IMR-90 (cell line): Measurements from ENCODE around the gene CDR2. TPM values are rescaled to one million over a fixed set of nuclear protein-coding genes. Genes with fewer than 3 reads are reported as not detected.

Source experiments
- ATAC-seq: fragments of 200-7000 bp; cut with Tn5 transposase; 2 replicates; pipeline ENCODE4 v1.9.1; 2020; ENCODE audit warnings: low read depth, mild to moderate bottlenecking, moderate library complexity
- BruUV-seq: library from RNA; stranded (reverse); fragments of 400-500 nt; replicated peaks from 2 replicates; lab custom pipeline; 2021; lab: Mats Ljungman, UMichigan
- CTCF ChIA-PET: fragments of 300-600 bp; formaldehyde crosslinking; extraction: SDS; loops from one replicate; lab custom pipeline; 2021; ENCODE audit warnings: antibody characterized with exemption; lab: Yijun Ruan, JAX
- POLR2A ChIA-PET: fragments of 300-600 bp; sonication (Branson Sonifier 250); formaldehyde crosslinking; loops from one replicate; lab custom pipeline; 2022; ENCODE audit warnings: antibody characterized with exemption; ENCODE audit not compliant: unreplicated experiment; lab: Charles Lee
- DNase-seq: peaks from one replicate; pipeline ENCODE4 v3.0.0; 2013
- H2AFZ ChIP-seq: replicated peaks from 2 replicates; pipeline ENCODE3; 2013; ENCODE audit warnings: low read length, mild to moderate bottlenecking; ENCODE audit not compliant: poor library complexity
- H2AK5ac ChIP-seq: 2 replicates; pipeline ENCODE4 v1.6.1; 2013; ENCODE audit warnings: low read depth, low read length, inconsistent platforms
- H2AK9ac ChIP-seq: replicated peaks from 2 replicates; pipeline ENCODE3; 2013; ENCODE audit warnings: mild to moderate bottlenecking, low read depth, low read length, moderate library complexity; ENCODE audit not compliant: poor library complexity
- H2BK120ac ChIP-seq: 2 replicates; pipeline ENCODE4 v1.6.1; 2013; ENCODE audit warnings: low read depth, low read length, inconsistent platforms
- H2BK15ac ChIP-seq: 3 replicates; pipeline ENCODE4 v1.6.1; 2013; ENCODE audit warnings: low read depth, low read length, inconsistent platforms
- H2BK20ac ChIP-seq: 2 replicates; pipeline ENCODE4 v1.6.1; 2013; ENCODE audit warnings: low read depth, mild to moderate bottlenecking, inconsistent platforms, low read length, moderate library complexity
- H2BK5ac ChIP-seq: 2 replicates; pipeline ENCODE4 v1.6.1; 2013; ENCODE audit warnings: mild to moderate bottlenecking, low read depth, low read length, inconsistent platforms; ENCODE audit not compliant: poor library complexity, severe bottlenecking
- H3K14ac ChIP-seq: replicated peaks from 2 replicates; pipeline ENCODE4 v1.6.1; 2013; ENCODE audit warnings: low read depth, low read length, inconsistent platforms
- H3K18ac ChIP-seq: 2 replicates; pipeline ENCODE4 v1.6.1; 2013; ENCODE audit warnings: low read depth, low read length, control low read depth
- H3K23ac ChIP-seq: 2 replicates; pipeline ENCODE4 v1.6.1; 2013; ENCODE audit warnings: low read depth, low read length, inconsistent platforms
- H3K27ac ChIP-seq: 2 replicates; pipeline ENCODE4 v1.5.1; 2013; ENCODE audit warnings: mild to moderate bottlenecking, control low read depth, low read length; ENCODE audit not compliant: insufficient read depth
- H3K27me3 ChIP-seq: 2 replicates; pipeline ENCODE4 v1.6.1; 2013; ENCODE audit warnings: low read length; ENCODE audit not compliant: control insufficient read depth, insufficient read depth
- H3K36me3 ChIP-seq: 2 replicates; pipeline ENCODE4 v1.6.1; 2013; ENCODE audit warnings: low read length, mixed read lengths; ENCODE audit not compliant: control insufficient read depth, insufficient read depth
- H3K4ac ChIP-seq: 2 replicates; pipeline ENCODE4 v1.6.1; 2013; ENCODE audit warnings: low read depth, low read length, inconsistent platforms
- H3K4me1 ChIP-seq: 2 replicates; pipeline ENCODE4 v1.6.1; 2013; ENCODE audit warnings: low read length, mixed read lengths; ENCODE audit not compliant: control insufficient read depth, insufficient read depth
- H3K4me2 ChIP-seq: 2 replicates; pipeline ENCODE4 v1.6.1; 2013; ENCODE audit warnings: low read depth, mild to moderate bottlenecking, control low read depth, low read length, moderate library complexity
- H3K4me3 ChIP-seq: 2 replicates; pipeline ENCODE4 v1.5.1; 2013; ENCODE audit warnings: low read depth, mild to moderate bottlenecking, control low read depth, low read length, moderate library complexity; ENCODE audit not compliant: insufficient read depth
- H3K56ac ChIP-seq: 2 replicates; pipeline ENCODE4 v1.6.1; 2013; ENCODE audit warnings: low read length, inconsistent platforms; ENCODE audit not compliant: insufficient read depth; ENCODE audit errors: extremely low read depth
- H3K79me1 ChIP-seq, 2 experiments: 2 replicates each; pipeline ENCODE4 v1.6.1; 2013; ENCODE audit warnings: low read length in 2 of 2, inconsistent platforms in 1 of 2, low read depth in 1 of 2
- H3K9ac ChIP-seq: 2 replicates; pipeline ENCODE4 v1.6.1; 2013; ENCODE audit warnings: low read depth, low read length, control low read depth
- H3K9me1 ChIP-seq: 2 replicates; pipeline ENCODE4 v1.6.1; 2013; ENCODE audit warnings: low read length, inconsistent platforms; ENCODE audit not compliant: insufficient read depth
- H3K9me3 ChIP-seq: 2 replicates; pipeline ENCODE4 v1.6.1; 2013; ENCODE audit warnings: low read length; ENCODE audit not compliant: control insufficient read depth, insufficient read depth
- H4K20me1 ChIP-seq: 2 replicates; pipeline ENCODE4 v1.6.1; 2013; ENCODE audit warnings: low read length, inconsistent platforms; ENCODE audit not compliant: insufficient read depth
- H4K5ac ChIP-seq: 2 replicates; pipeline ENCODE4 v1.6.1; 2013; ENCODE audit warnings: mild to moderate bottlenecking, low read depth, low read length, control low read depth
- H4K8ac ChIP-seq, 2 experiments: 2 replicates each; pipeline ENCODE4 v1.6.1; 2013; ENCODE audit warnings: low read depth in 2 of 2, low read length in 2 of 2, control low read depth in 1 of 2, inconsistent platforms in 1 of 2
- H4K91ac ChIP-seq: 2 replicates; pipeline ENCODE4 v1.6.1; 2013; ENCODE audit warnings: low read depth, low read length, inconsistent platforms; ENCODE audit not compliant: insufficient read depth
- CEBPB ChIP-seq: IDR thresholded peaks from 2 replicates; pipeline ENCODE4 v1.6.1; 2012; ENCODE audit warnings: low read depth, low read length, improper control_type of control experiment
- FOS ChIP-seq: fragments of 150-350 bp; IDR thresholded peaks from 2 replicates; pipeline ENCODE4 v1.6.1; 2016; ENCODE audit warnings: low read depth, low read length
- MAFK ChIP-seq: IDR thresholded peaks from 2 replicates; pipeline ENCODE4 v1.6.1; 2012; ENCODE audit warnings: low read depth, low read length, improper control_type of control experiment
- NFE2L2 ChIP-seq: fragments of 150-350 bp; IDR thresholded peaks from 2 replicates; pipeline ENCODE4 v1.6.1; 2016; ENCODE audit warnings: low read depth, mild to moderate bottlenecking, low read length
- RAD21 ChIP-seq: IDR thresholded peaks from 2 replicates; pipeline ENCODE4 v1.6.1; 2012; ENCODE audit warnings: low read length, improper control_type of control experiment
- WGBS, 2 experiments: methylation state at CpG; one replicate each; pipeline versions ENCODE4 v1.1.5 to v1.1.7; 2013; ENCODE audit warnings: missing lambda C conversion rate in 2 of 2; ENCODE audit not compliant: insufficient read length in 1 of 2; ENCODE audit errors: extremely low coverage in 2 of 2; 5-methylcytosine and 5-hydroxymethylcytosine counted together
- dilution Hi-C: fragments of 300-500 bp; cut with HindIII; formaldehyde crosslinking; loops from one replicate; pipeline ENCODE4 v1.14.3; 2018; ENCODE audit warnings: low sequenced_read_pairs; ENCODE audit not compliant: unreplicated experiment
- in situ Hi-C: fragments of 300-500 bp; cut with MboI; formaldehyde crosslinking; loops from 3 replicates; pipeline ENCODE4 v1.14.3; 2019; ENCODE audit warnings: low sequenced_read_pairs, inconsistent platforms, mixed read lengths
- intact Hi-C: fragments of 100-400 bp; cut with micrococcal nuclease; formaldehyde crosslinking; loops from 2 replicates; pipeline ENCODE4 v1.10.0; 2022
- polyA plus RNA-seq, 3 experiments: library from polyadenylated mRNA; depleted of rRNA; stranded (reverse); fragments of >200 nt; gene quantifications; 2 replicates each; pipeline ENCODE4 v1.2.3, GENCODE V29; 2012; ENCODE audit warnings: low replicate concordance in 1 of 3
- total RNA-seq: library from RNA; depleted of rRNA; stranded (reverse); fragments of >200 nt; gene quantifications from 2 replicates; pipeline ENCODE4 v1.2.3, GENCODE V29; 2012

CDR2 gene
- total and polyA plus RNA-seq, 2 of the 4 experiments (the other 2 are of a cell fraction): 37.7 to 48.4 TPM

GRCh38 chr16:22370038-22370820 is 4.2 kb downstream of the CDR2 start:
- Histone ChIP-seq H3K23ac (peak overlapping the region; percentile 88), H4K20me1 (peaks cover 80% of the 10 kb centered on the region), H2AK5ac (peak overlapping the region; percentile 72; the same call in 1 of the 2 replicates), H2BK20ac (peak overlapping the region; percentile 73), H2AFZ (no peak overlapping the region), H3K9ac (peak overlapping the region; percentile 83), H3K14ac (peak overlapping the region; percentile 72), H3K27ac (peak overlapping the region; percentile 90), H3K56ac (peak overlapping the region; percentile 69), H3K4me2 (peak overlapping the region; percentile 79), H3K18ac (peak overlapping the region; percentile 87), H3K27me3 (no peaks in the 10 kb centered on the region), H3K9me3 (no peaks in the 10 kb centered on the region), H3K4ac (peak overlapping the region; percentile 77), H3K9me1 (peaks cover 10% of the 10 kb centered on the region), H2BK5ac (peak overlapping the region; percentile 97), H4K8ac (peak overlapping the region; percentile 23 to 83; a peak in 3 of 4 replicates), H4K5ac (peak overlapping the region; percentile 91), H3K36me3 (peaks cover 20% of the 10 kb centered on the region), H3K79me1 (peaks cover 3 to 58% of the 10 kb centered on the region in 2 experiments; a peak in 2 of 4 replicates), H2AK9ac (no peak overlapping the region), H2BK15ac (no peak overlapping the region; the same call in 2 of the 3 replicates), H4K91ac (peak overlapping the region; percentile 75), H2BK120ac (peak overlapping the region; percentile 83), H3K4me3 (peak overlapping the region; percentile 9; the same call in 1 of the 2 replicates), H3K4me1 (peaks cover 22% of the 10 kb centered on the region)
- dilution Hi-C loops: no loop called here
- BruUV-seq: no TSS peak
- peak; percentile 15 for ATAC-seq
- no CpG with 5 or more reads among the region's 2 CpGs for WGBS, 2 experiments
- TF ChIP-seq CEBPB (peak; percentile 80), FOS (peak; percentile 71), NFE2L2 (peak; percentile 98), RAD21 (no peak), MAFK (peak; percentile 88)
- in situ Hi-C loops: no loop called here
- POLR2A ChIA-PET: interaction anchor here (0.6 kb wide), 1 partner anchor 13 kb away, joined by 3 read pairs; no protein-coding TSS in a partner anchor
- intact Hi-C loops: loop anchor here (2.0 kb wide), 1 partner anchor 17 kb away; no protein-coding TSS in a partner anchor
- DNase-seq: peak; percentile 95
- CTCF ChIA-PET: interaction anchor here (1.0 kb wide), 1 partner anchor 23 kb away, joined by 3 read pairs; no protein-coding TSS in a partner anchor
